ENCODE measurements around the gene THBS3. TPM values are rescaled to one million over a fixed set of nuclear protein-coding genes. Genes with fewer than 3 reads are reported as not detected.

Gene THBS3
- total and polyA plus RNA-seq, 9 of the 15 experiments (the other 6 are each of a cell fraction or from before 2014, with no cell fraction given): 0.59 to 8.3 (median 3.2) TPM

- no peak for TF ChIP-seq PRDM10 (IDR thresholded peaks at IDR 0.05; ENCODE audit: partially characterized antibody)
- TF ChIP-seq NFE2L1 (tag; IDR thresholded peaks at IDR 0.05; ENCODE audit: borderline replicate concordance, low read depth): no peak
- no peak for TF ChIP-seq POLR2AphosphoS5 (IDR thresholded peaks at IDR 0.05; ENCODE audit: control insufficient read depth, insufficient read depth, low read depth, low read length)
- peak; percentile 7; the same call in 1 of the 2 replicates for TF ChIP-seq PHB2 (IDR thresholded peaks at IDR 0.05; ENCODE audit: low read depth)
- no peak for TF ChIP-seq RREB1 (CRISPR knock-in tag; IDR thresholded peaks at IDR 0.05)
- no peak for TF ChIP-seq KLF1 (tag; IDR thresholded peaks at IDR 0.05)
- TF ChIP-seq, protein P1, sequence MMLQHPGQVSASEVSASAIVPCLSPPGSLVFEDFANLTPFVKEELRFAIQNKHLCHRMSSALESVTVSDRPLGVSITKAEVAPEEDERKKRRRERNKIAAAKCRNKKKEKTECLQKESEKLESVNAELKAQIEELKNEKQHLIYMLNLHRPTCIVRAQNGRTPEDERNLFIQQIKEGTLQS (IDR thresholded peaks at IDR 0.05): 0 out of 2 replicates have a peak, but pooled peaks have one; percentile 11
- TF ChIP-seq, protein P1 (CRISPR knock-in tag; conservative IDR thresholded peaks at IDR 0.05): no peak; the same call in 1 of the 2 replicates
- no peak for TF ChIP-seq POLR2B (IDR thresholded peaks at IDR 0.05; ENCODE audit: low read depth, partially characterized antibody)
- no peak for TF ChIP-seq PML (IDR thresholded peaks at IDR 0.05; ENCODE audit: low read length)
- TF ChIP-seq NCOA4 (IDR thresholded peaks at IDR 0.05; ENCODE audit: partially characterized antibody): no peak
- peak; percentile 16 for TF ChIP-seq RBBP5 (IDR thresholded peaks at IDR 0.05; ENCODE audit: borderline replicate concordance, insufficient read depth, low read length, poor library complexity, severe bottlenecking)
- TF ChIP-seq, protein P2, sequence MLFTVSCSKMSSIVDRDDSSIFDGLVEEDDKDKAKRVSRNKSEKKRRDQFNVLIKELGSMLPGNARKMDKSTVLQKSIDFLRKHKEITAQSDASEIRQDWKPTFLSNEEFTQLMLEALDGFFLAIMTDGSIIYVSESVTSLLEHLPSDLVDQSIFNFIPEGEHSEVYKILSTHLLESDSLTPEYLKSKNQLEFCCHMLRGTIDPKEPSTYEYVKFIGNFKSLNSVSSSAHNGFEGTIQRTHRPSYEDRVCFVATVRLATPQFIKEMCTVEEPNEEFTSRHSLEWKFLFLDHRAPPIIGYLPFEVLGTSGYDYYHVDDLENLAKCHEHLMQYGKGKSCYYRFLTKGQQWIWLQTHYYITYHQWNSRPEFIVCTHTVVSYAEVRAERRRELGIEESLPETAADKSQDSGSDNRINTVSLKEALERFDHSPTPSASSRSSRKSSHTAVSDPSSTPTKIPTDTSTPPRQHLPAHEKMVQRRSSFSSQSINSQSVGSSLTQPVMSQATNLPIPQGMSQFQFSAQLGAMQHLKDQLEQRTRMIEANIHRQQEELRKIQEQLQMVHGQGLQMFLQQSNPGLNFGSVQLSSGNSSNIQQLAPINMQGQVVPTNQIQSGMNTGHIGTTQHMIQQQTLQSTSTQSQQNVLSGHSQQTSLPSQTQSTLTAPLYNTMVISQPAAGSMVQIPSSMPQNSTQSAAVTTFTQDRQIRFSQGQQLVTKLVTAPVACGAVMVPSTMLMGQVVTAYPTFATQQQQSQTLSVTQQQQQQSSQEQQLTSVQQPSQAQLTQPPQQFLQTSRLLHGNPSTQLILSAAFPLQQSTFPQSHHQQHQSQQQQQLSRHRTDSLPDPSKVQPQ (CRISPR knock-in tag; IDR thresholded peaks at IDR 0.05; ENCODE audit: borderline replicate concordance): no peak
- no peak for TF ChIP-seq GABPB2 (CRISPR knock-in tag; conservative IDR thresholded peaks at IDR 0.05)
- TF ChIP-seq NR2C1 (IDR thresholded peaks at IDR 0.05): no peak
- TF ChIP-seq NR2C1 (tag; IDR thresholded peaks at IDR 0.05): 0 out of 2 replicates have a peak, but pooled peaks have one; percentile 19
Observed at GRCh38 chr1:155226910-155227260, 19.2 kb upstream of the THBS3 start (continued).
